SK-N-SH (cell line): ENCODE data around the gene CDC42BPG. TPM values are rescaled to one million over a fixed set of nuclear protein-coding genes. Genes with fewer than 3 reads are reported as not detected.

Experiments
- CTCF ChIA-PET: fragments of 300-600, 350-600 bp; formaldehyde crosslinking; extraction: SDS; loops from one replicate; lab custom pipeline; 2021; lab: Yijun Ruan, JAX
- POLR2A ChIA-PET: fragments of 350-600 bp; sonication (Branson Sonifier 250); formaldehyde crosslinking; extraction: SDS; loops from one replicate; lab custom pipeline; 2020; ENCODE audit warnings: antibody characterized with exemption, inconsistent platforms; lab: Yijun Ruan, JAX
- DNase-seq: peaks from one replicate; pipeline ENCODE4 v3.0.0; 2012
- H2AFZ ChIP-seq: fragments of 200-600 bp; sonication (generic); 2 replicates; pipeline ENCODE4 v1.8.1; 2016; ENCODE audit warnings: antibody characterized with exemption, mild to moderate bottlenecking, low read depth
- H3F3A ChIP-seq: fragments of 200-600 bp; sonication (generic); replicated peaks from 2 replicates; pipeline ENCODE3; 2016; ENCODE audit warnings: antibody characterized with exemption, mild to moderate bottlenecking; ENCODE audit not compliant: insufficient read depth
- H3K27ac ChIP-seq, 2 experiments: fragments of 200-500 bp in 1 of 2; fragments of 200-600 bp in 1 of 2; sonication (Bioruptor generic) in 1 of 2; sonication (generic), shearing (Covaris generic) in 1 of 2; 2 replicates each; pipeline versions ENCODE4 v1.5.1 to v1.6.1; 2014 to 2016; ENCODE audit warnings: low read depth in 2 of 2, inconsistent platforms in 1 of 2, low read length in 1 of 2, mild to moderate bottlenecking in 1 of 2, mixed read lengths in 1 of 2
- H3K27me3 ChIP-seq: fragments of 200-600 bp; sonication (generic), shearing (Covaris generic); 2 replicates; pipeline ENCODE4 v1.6.1; 2016; ENCODE audit warnings: mixed run types; ENCODE audit not compliant: insufficient read depth
- H3K36me3 ChIP-seq, 2 experiments: fragments of 200-500 bp in 1 of 2; fragments of 200-600 bp in 1 of 2; sonication (Bioruptor generic) in 1 of 2; sonication (generic) in 1 of 2; replicated peaks in 1 of 2; 2 replicates each; pipeline versions ENCODE3 to v1.5.1; 2014 to 2016; ENCODE audit warnings: low read length in 1 of 2, mild to moderate bottlenecking in 1 of 2; ENCODE audit not compliant: insufficient read depth in 2 of 2, control insufficient read depth in 1 of 2
- H3K4me1 ChIP-seq, 2 experiments: fragments of 200-500 bp in 1 of 2; fragments of 200-600 bp in 1 of 2; sonication (Bioruptor generic) in 1 of 2; sonication (generic), shearing (Covaris generic) in 1 of 2; 2 replicates each; pipeline versions ENCODE4 v1.5.1 to v1.6.1; 2014 to 2016; ENCODE audit warnings: low read depth in 1 of 2, low read length in 1 of 2, mixed run types in 1 of 2; ENCODE audit not compliant: insufficient read depth in 2 of 2, control insufficient read depth in 1 of 2
- H3K4me2 ChIP-seq: fragments of 200-600 bp; sonication (generic), shearing (Covaris generic); 2 replicates; pipeline ENCODE4 v1.6.1; 2017; ENCODE audit warnings: mixed run types
- H3K4me3 ChIP-seq, 2 experiments: fragments of 200-500 bp in 1 of 2; fragments of 200-600 bp in 1 of 2; sonication (Bioruptor generic) in 1 of 2; sonication (generic), shearing (Covaris generic) in 1 of 2; 2 replicates each; pipeline versions ENCODE4 v1.5.1 to v1.8.1; 2014 to 2016; ENCODE audit warnings: low read depth in 2 of 2, inconsistent platforms in 1 of 2, low read length in 1 of 2, mild to moderate bottlenecking in 1 of 2, mixed read lengths in 1 of 2, moderate library complexity in 1 of 2
- H3K79me2 ChIP-seq: fragments of 200-600 bp; sonication (generic); 2 replicates; pipeline ENCODE4 v1.8.1; 2017; ENCODE audit warnings: mild to moderate bottlenecking; ENCODE audit not compliant: insufficient read depth
- H3K9ac ChIP-seq: fragments of 200-600 bp; sonication (generic); 2 replicates; pipeline ENCODE4 v1.6.1; 2017; ENCODE audit warnings: mixed run types
- H3K9me2 ChIP-seq: fragments of 200-600 bp; sonication (generic); 2 replicates; pipeline ENCODE4 v1.6.1; 2017; ENCODE audit warnings: mixed run types
- H3K9me3 ChIP-seq: fragments of 200-600 bp; sonication (generic); 2 replicates; pipeline ENCODE4 v1.6.1; 2017; ENCODE audit warnings: mixed run types, mild to moderate bottlenecking, moderate library complexity
- H4K20me1 ChIP-seq: fragments of 200-600 bp; sonication (generic); 2 replicates; pipeline ENCODE4 v1.6.1; 2017; ENCODE audit warnings: mild to moderate bottlenecking, mixed run types; ENCODE audit not compliant: insufficient read depth
- CHD2 ChIP-seq: fragments of 150-350 bp; IDR thresholded peaks from 2 replicates; pipeline ENCODE4 v1.6.1; 2018; ENCODE audit warnings: low read length; ENCODE audit not compliant: partially characterized antibody
- ELF1 ChIP-seq: IDR thresholded peaks from 2 replicates; pipeline ENCODE4 v1.4.0; 2012
- FOSL2 ChIP-seq: IDR thresholded peaks from 2 replicates; pipeline ENCODE4 v1.4.0; 2012; ENCODE audit warnings: low read depth, mild to moderate bottlenecking, moderate library complexity, borderline replicate concordance
- IRF3 ChIP-seq: fragments of 150-350 bp; IDR thresholded peaks from 2 replicates; pipeline ENCODE4 v1.6.1; 2016; ENCODE audit warnings: mild to moderate bottlenecking, low read depth, low read length
- MEF2A ChIP-seq: IDR thresholded peaks from 2 replicates; pipeline ENCODE4 v1.4.0; 2012; ENCODE audit warnings: low read depth, borderline replicate concordance
- MXI1 ChIP-seq: IDR thresholded peaks from 2 replicates; pipeline ENCODE4 v1.6.1; 2012; ENCODE audit warnings: mild to moderate bottlenecking, low read depth, low read length, improper control_type of control experiment
- NFIC ChIP-seq: IDR thresholded peaks from 2 replicates; pipeline ENCODE4 v1.4.0; 2012; ENCODE audit warnings: borderline replicate concordance
- NRF1 ChIP-seq: IDR thresholded peaks from 2 replicates; pipeline ENCODE4 v1.6.1; 2012; ENCODE audit warnings: low read depth, mild to moderate bottlenecking, low read length
- POLR2AphosphoS5 ChIP-seq: IDR thresholded peaks from 2 replicates; pipeline ENCODE4 v1.6.1; 2012; ENCODE audit warnings: low read depth, low read length
- TEAD4 ChIP-seq: IDR thresholded peaks from 2 replicates; pipeline ENCODE4 v1.4.0; 2012; ENCODE audit warnings: mild to moderate bottlenecking, borderline replicate concordance; ENCODE audit not compliant: insufficient read depth
- ZBTB33 ChIP-seq: IDR thresholded peaks from 2 replicates; pipeline ENCODE4 v1.4.0; 2012; ENCODE audit warnings: low read depth, borderline replicate concordance
- WGBS: methylation state at CpG from one replicate; pipeline ENCODE4 v1.1.6; 2017; ENCODE audit warnings: low lambda C conversion rate; 5-methylcytosine and 5-hydroxymethylcytosine counted together
- polyA plus RNA-seq, 3 experiments: library from polyadenylated mRNA; depleted of rRNA; stranded (reverse); fragments of >200 nt; gene quantifications; 2 replicates each; pipeline ENCODE4 v1.2.3, GENCODE V29; 2012

CDC42BPG gene
- polyA plus RNA-seq, 1 of the 3 experiments (the other 2 are of a cell fraction), result 0.33 TPM

- TF ChIP-seq ELF1 (peak; percentile 51; the same call in 1 of the 2 replicates), MEF2A (no peak), CHD2 (peak; percentile 99), POLR2AphosphoS5 (peak; percentile 77), IRF3 (no peak), NRF1 (peak; percentile 43; the same call in 1 of the 2 replicates), NFIC (no peak), FOSL2 (no peak), ZBTB33 (peak; percentile 97)
Observed at GRCh38 chr11:64778473-64779298, 65.8 kb downstream of the CDC42BPG start, which contains the start of gene SF1 (continued).

GRCh38 chr11:64778223-64778472 is 66.3 kb downstream of the CDC42BPG start:
- H3K4me1 ChIP-seq, result peaks cover 17 to 19% of the 10 kb centered on the region in 2 experiments
- no peak overlapping the region for H2AFZ ChIP-seq
- peak overlapping the region; percentile 66; the same call in 1 of the 2 replicates for H3K4me2 ChIP-seq
- H3K27ac ChIP-seq, result peak overlapping the region; percentile 91 to 95
- H3K79me2 ChIP-seq, result peaks cover 44% of the 10 kb centered on the region
- peaks cover 44% of the 10 kb centered on the region for H4K20me1 ChIP-seq
- H3K9ac ChIP-seq, result peak overlapping the region; percentile 95
- no peak for DNase-seq
- POLR2A ChIA-PET, result interaction anchor here (0.8 to 1.2 kb wide), 5 partner anchors 10 to 1081 kb away, joined by 3 to 7 read pairs (median 3); partner anchors contain the start of gene PYGM
- H3K4me3 ChIP-seq, result peak overlapping the region; percentile 75 to 83
- TF ChIP-seq MXI1, result peak; percentile 73; the same call in 1 of the 2 replicates
- TF ChIP-seq TEAD4, result no peak
- H3K9me3 ChIP-seq, result no peaks in the 10 kb centered on the region
- no CpG with 5 or more reads among the region's 28 CpGs for WGBS
- CTCF ChIA-PET, result interaction anchor here (1.4 to 6.1 kb wide), 2 partner anchors 12 to 90 kb away, joined by 6 to 47 read pairs; no protein-coding TSS in a partner anchor
- no peaks in the 10 kb centered on the region for H3K9me2 ChIP-seq
- peaks cover 41 to 42% of the 10 kb centered on the region in 2 experiments for H3K36me3 ChIP-seq
- no peaks in the 10 kb centered on the region for H3K27me3 ChIP-seq
- peaks cover 18% of the 10 kb centered on the region for H3F3A ChIP-seq
